ENCODE results near the gene OVCA2.

OVCA2 gene

DNA sequence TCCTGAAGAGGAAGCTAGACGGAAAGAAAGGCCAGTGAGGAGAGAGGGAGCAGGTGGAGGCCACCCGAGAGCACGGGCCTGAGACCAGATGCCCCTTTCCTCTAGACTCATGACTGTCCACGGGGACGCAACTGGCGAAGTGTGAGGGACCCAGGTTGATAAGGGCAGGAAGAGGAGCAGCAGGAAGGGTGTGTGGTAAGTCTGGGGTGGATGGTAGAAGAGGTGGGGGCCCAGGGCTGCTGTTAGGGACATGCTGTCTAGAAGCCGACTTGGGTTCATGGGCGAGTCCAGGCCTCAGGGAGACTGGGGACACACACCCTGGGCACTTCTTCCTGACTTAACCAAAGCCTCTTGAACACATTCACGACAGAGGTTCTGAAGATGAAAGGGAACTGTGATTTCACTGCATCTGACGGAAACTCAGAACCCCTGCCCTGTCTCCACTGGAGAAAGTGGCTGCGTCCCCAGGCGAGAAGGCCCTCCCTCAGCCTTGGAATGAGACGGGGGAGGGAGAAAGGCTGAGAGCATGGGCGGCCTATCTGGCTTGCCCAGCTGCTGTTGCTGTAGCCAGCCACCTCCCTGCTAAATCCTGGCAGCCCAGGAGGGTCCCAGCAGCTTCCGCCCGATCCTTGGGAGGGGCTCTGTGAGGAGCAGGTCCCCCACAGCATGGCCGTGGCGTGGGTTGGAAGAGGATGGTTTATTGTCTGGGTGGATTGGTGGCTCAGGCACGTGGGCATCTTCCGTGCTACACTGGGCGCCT, 19.0 kb downstream of the OVCA2 start:
- Histone ChIP-seq H3K36me3 (ENCODE audit: control insufficient read depth, insufficient read depth, low read length) (peaks cover 10% of the 10 kb centered on the region), H3K27ac (ENCODE audit: insufficient read depth, low read depth, low read length, poor library complexity, severe bottlenecking) (no peak overlapping the region), H3K4me3 (ENCODE audit: insufficient read depth, low read depth, low read length) (no peak overlapping the region), H3K4me1 (ENCODE audit: control insufficient read depth, insufficient read depth, low read length) (peaks cover 7% of the 10 kb centered on the region), H3K9me3 (ENCODE audit: control insufficient read depth, low read length) (no peaks in the 10 kb centered on the region), H3K27me3 (ENCODE audit: control insufficient read depth, insufficient read depth, low read length, poor library complexity, severe bottlenecking) (peaks cover 55% of the 10 kb centered on the region)
- WGBS, 2 experiments = 94 to 95% methylated on average over 21 of the region's 21 CpGs

DNA sequence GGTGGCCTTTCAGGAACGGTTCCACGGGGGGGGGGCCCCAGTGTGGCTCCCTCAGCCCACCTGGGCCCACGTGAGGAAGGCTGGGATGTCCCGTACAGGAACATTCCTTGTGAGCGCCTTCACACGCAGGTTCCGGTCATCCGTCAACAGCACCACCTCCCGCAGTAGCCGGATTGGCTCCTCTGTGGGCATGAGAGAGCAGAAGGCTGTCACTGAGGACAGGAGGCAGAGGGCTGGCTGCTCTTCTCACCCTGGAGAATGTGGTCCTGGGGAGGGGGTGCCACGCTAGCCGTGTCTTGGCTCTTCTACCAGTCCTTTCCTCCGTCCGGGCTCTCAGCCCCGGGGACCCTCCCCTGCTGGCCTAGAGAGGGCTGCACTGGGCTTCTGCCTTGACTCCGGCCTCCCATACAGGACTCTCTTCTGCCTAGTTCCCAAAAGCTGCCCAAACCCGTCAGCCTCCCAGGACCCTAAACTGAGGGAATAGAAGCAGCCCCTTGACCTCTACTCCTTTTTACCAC, 19.7 kb downstream of the OVCA2 start:
- Histone ChIP-seq H3K9me3 (ENCODE audit: control insufficient read depth, low read length) (no peaks in the 10 kb centered on the region), H3K4me1 (ENCODE audit: control insufficient read depth, insufficient read depth, low read length) (peaks cover 4% of the 10 kb centered on the region), H3K4me3 (ENCODE audit: insufficient read depth, low read depth, low read length) (no peak overlapping the region), H3K27ac (ENCODE audit: insufficient read depth, low read depth, low read length, poor library complexity, severe bottlenecking) (no peak overlapping the region), H3K36me3 (ENCODE audit: control insufficient read depth, insufficient read depth, low read length) (peaks cover 12% of the 10 kb centered on the region), H3K27me3 (ENCODE audit: control insufficient read depth, insufficient read depth, low read length, poor library complexity, severe bottlenecking) (peaks cover 48% of the 10 kb centered on the region)
- WGBS, 2 experiments = 91 to 93% methylated on average over 17 of the region's 17 CpGs

DNA sequence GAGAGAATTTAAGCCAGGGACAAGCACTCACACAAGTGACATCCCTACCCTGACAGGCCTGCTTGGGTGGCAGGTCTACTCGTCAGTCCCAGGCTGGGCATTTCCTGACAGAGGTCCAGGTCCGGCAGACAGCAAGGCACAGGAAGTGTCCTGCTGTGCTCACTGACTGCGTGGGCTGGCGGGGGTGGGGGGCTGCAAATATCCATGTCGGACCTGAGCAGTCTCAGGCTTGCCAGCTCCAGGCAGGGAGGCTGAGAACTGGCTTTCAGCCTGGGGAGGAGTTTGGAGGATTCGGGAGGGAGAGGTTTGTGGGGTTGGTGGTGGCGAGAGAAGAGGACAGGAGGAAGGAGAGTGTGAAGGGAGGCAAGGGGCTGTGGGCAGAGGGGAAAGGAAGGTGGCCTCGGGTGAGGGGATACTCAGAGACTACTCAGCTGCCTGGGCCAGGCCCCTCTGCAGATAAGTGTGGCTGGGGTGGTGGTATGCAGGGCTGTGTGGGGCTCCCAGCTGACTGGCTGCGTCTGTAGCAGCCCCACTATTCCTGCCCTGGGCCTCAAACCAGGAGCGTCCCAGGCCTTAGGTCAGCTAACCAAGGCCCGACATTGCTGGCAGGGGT, 20.9 kb downstream of the OVCA2 start:
- H3K27ac ChIP-seq (ENCODE audit: insufficient read depth, low read depth, low read length, poor library complexity, severe bottlenecking) = no peak overlapping the region
- WGBS, 2 experiments = 55 to 57% methylated on average over 11 of the region's 11 CpGs
- peaks cover 12% of the 10 kb centered on the region for H3K36me3 ChIP-seq (ENCODE audit: control insufficient read depth, insufficient read depth, low read length)
- peaks cover 4% of the 10 kb centered on the region for H3K4me1 ChIP-seq (ENCODE audit: control insufficient read depth, insufficient read depth, low read length)
- H3K27me3 ChIP-seq (ENCODE audit: control insufficient read depth, insufficient read depth, low read length, poor library complexity, severe bottlenecking) = peaks cover 37% of the 10 kb centered on the region
- H3K9me3 ChIP-seq (ENCODE audit: control insufficient read depth, low read length) = no peaks in the 10 kb centered on the region
- H3K4me3 ChIP-seq (ENCODE audit: insufficient read depth, low read depth, low read length) = no peak overlapping the region

DNA sequence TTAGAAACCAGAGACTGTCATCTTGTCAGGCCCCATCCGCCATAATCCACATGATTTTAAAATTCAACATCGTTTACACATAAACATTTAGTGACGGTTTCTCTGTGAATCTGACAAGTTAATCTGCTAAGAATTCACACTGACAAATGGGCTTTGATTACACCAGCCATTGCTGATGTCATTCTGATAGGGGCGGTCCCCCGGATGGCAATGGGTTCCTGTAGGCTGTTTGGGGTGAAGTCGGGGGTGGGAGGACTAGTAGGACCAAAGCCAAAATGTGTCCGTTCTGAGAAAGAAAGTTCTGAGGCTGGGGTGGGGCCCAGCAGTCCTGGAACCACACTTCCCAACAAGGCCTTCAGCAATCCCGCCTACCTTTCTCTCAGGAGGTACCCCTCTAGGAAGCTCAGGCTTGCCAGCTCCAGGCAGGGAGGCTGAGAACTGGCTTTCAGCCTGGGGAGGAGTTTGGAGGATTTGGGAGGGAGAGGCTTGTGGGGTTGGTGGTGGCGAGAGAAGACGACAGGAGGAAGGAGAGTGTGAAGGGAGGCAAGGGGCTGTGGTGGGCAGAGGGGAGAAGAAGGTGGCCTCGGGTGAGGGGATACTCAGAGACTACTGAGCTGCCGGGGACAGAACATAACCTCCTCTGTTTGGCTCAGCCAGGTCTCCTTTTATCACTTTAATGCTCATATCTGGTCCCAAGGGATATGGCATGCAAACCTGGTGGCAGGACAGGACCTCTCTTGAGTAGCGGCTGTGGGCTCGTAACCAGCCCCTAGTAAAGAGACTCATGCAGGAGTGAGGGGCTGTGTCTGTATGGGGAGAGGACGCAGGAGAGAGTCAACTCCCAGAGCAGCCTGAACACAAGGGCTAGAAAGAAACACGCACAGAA, 21.7 kb downstream of the OVCA2 start:
- Histone ChIP-seq H3K4me1 (ENCODE audit: control insufficient read depth, insufficient read depth, low read length) (peaks cover 4% of the 10 kb centered on the region), H3K27ac (ENCODE audit: insufficient read depth, low read depth, low read length, poor library complexity, severe bottlenecking) (no peak overlapping the region), H3K4me3 (ENCODE audit: insufficient read depth, low read depth, low read length) (no peak overlapping the region), H3K9me3 (ENCODE audit: control insufficient read depth, low read length) (no peaks in the 10 kb centered on the region), H3K27me3 (ENCODE audit: control insufficient read depth, insufficient read depth, low read length, poor library complexity, severe bottlenecking) (peaks cover 28% of the 10 kb centered on the region), H3K36me3 (ENCODE audit: control insufficient read depth, insufficient read depth, low read length) (peaks cover 12% of the 10 kb centered on the region)
- 89 to 90% methylated on average over 16 of the region's 16 CpGs for WGBS, 2 experiments

DNA sequence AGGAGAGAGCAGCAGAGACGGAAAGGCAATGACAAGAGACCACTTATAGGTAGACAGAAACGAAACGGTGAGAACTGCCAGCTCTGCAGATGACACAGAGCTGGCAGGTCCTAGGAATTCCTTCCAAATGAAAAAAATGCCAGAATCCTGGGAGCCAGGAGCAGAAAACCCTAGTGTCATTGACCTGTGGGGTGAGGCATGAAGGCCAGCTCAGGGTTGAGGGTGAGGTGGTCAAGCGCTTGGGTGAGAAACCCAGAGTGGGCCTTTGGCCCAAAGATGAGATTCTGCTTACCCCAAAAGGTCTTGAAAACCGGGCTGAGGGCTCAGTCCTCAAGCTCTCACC, 22.3 kb downstream of the OVCA2 start:
- 82 to 83% methylated on average over 5 of the region's 5 CpGs for WGBS, 2 experiments
- H3K4me1 ChIP-seq (ENCODE audit: control insufficient read depth, insufficient read depth, low read length) = peaks cover 4% of the 10 kb centered on the region
- no peaks in the 10 kb centered on the region for H3K9me3 ChIP-seq (ENCODE audit: control insufficient read depth, low read length)
- no peak overlapping the region for H3K4me3 ChIP-seq (ENCODE audit: insufficient read depth, low read depth, low read length)
- H3K27me3 ChIP-seq (ENCODE audit: control insufficient read depth, insufficient read depth, low read length, poor library complexity, severe bottlenecking) = peaks cover 22% of the 10 kb centered on the region
- no peak overlapping the region for H3K27ac ChIP-seq (ENCODE audit: insufficient read depth, low read depth, low read length, poor library complexity, severe bottlenecking)
- H3K36me3 ChIP-seq (ENCODE audit: control insufficient read depth, insufficient read depth, low read length) = peaks cover 12% of the 10 kb centered on the region

DNA sequence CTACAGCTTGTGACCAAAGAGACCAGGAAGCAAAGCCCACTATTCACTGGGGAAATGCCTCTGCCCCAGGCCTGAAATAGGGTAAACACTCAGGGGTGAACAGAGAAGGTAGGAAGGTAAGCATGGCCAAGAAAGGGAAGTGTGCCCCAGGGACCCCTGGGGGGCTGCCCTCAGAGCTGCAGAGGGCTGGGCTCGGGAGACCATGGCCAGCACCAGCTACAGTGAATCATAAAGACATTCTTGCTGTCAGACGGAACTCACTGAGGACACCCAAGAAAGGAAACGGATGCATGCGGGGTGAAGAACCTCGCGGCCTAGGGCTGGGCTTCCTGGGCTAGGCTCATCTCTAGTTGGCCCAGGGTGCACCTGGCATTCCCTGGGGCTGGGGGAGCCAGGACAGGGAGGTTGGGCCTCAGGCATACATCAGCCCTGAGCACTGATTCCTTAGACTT, 22.7 kb downstream of the OVCA2 start:
- 93 to 94% methylated on average over 6 of the region's 6 CpGs for WGBS, 2 experiments
- Histone ChIP-seq H3K27ac (ENCODE audit: insufficient read depth, low read depth, low read length, poor library complexity, severe bottlenecking) (no peak overlapping the region), H3K36me3 (ENCODE audit: control insufficient read depth, insufficient read depth, low read length) (peaks cover 12% of the 10 kb centered on the region), H3K9me3 (ENCODE audit: control insufficient read depth, low read length) (no peaks in the 10 kb centered on the region), H3K27me3 (ENCODE audit: control insufficient read depth, insufficient read depth, low read length, poor library complexity, severe bottlenecking) (peaks cover 18% of the 10 kb centered on the region), H3K4me1 (ENCODE audit: control insufficient read depth, insufficient read depth, low read length) (peaks cover 4% of the 10 kb centered on the region), H3K4me3 (ENCODE audit: insufficient read depth, low read depth, low read length) (no peak overlapping the region)

DNA sequence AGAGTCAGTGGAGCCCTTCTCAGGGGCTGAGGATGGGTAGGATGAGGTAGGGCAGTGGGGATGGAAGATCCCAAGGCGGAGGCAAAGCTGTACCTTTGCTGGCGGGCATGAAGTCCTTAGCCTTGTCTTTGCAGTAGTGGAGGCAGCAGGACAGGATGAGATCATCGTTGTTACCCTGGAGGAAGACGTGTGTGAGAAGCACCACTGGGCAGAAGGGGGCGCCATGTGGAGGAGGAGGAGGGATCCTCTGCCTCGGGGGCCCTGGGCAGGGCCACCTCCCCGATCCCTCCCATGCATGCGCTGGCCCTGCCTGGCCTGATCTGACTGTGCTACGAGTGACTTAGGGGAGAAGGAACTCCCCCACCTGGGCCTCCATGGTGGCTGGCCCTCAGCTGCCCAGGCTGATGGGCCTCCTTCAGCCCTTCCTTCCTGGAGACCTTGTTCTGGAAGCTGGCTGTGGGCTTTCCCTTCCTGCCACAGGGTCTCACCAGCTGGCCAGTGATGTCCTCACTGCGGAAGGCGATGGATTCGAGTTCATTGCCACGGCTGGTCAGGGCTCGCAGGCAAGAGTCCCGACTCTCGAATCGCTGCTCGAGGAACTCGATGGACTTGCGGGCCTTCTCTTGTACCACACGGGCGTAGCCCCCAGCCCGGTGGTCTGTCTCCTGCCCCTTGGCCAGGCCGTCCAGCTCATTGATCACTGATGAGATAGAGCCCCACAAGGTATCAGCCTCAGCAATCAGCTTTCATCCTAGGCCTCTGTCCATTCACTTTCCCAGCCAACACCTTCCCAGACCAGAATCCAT, 23.4 kb downstream of the OVCA2 start:
- no peaks in the 10 kb centered on the region for H3K9me3 ChIP-seq (ENCODE audit: control insufficient read depth, low read length)
- no peak overlapping the region for H3K4me3 ChIP-seq (ENCODE audit: insufficient read depth, low read depth, low read length)
- WGBS, 2 experiments = 88% methylated on average over 24 of the region's 24 CpGs
- peaks cover 11% of the 10 kb centered on the region for H3K27me3 ChIP-seq (ENCODE audit: control insufficient read depth, insufficient read depth, low read length, poor library complexity, severe bottlenecking)
- H3K4me1 ChIP-seq (ENCODE audit: control insufficient read depth, insufficient read depth, low read length) = peaks cover 4% of the 10 kb centered on the region
- peaks cover 12% of the 10 kb centered on the region for H3K36me3 ChIP-seq (ENCODE audit: control insufficient read depth, insufficient read depth, low read length)
- H3K27ac ChIP-seq (ENCODE audit: insufficient read depth, low read depth, low read length, poor library complexity, severe bottlenecking) = no peak overlapping the region

DNA sequence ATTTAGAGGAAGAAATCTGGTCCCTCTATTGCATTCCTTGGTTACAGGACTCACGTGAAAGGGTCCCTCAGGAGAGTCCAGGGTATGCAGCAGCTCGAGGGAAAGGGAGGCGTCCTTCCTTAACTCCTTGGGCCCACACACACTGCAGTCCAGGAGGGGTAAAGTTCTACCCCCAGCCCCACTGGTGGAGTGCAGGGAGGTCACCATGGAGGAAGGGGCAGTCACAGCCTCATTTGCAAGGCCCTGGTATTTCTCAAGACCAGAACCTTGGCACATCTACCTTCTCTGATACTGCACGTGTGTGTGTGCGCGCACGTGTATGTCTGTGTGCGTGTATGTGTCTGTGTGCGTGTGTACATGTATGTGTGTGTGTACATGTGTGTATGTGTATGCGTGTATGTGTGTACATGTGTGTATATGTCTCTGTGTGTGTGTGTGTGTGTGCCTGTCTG, 24.2 kb downstream of the OVCA2 start:
- WGBS, 2 experiments = 94 to 96% methylated on average over 10 of the region's 10 CpGs
- H3K9me3 ChIP-seq (ENCODE audit: control insufficient read depth, low read length) = no peaks in the 10 kb centered on the region
- peaks cover 4% of the 10 kb centered on the region for H3K4me1 ChIP-seq (ENCODE audit: control insufficient read depth, insufficient read depth, low read length)
- no peak overlapping the region for H3K27ac ChIP-seq (ENCODE audit: insufficient read depth, low read depth, low read length, poor library complexity, severe bottlenecking)
- no peak overlapping the region for H3K4me3 ChIP-seq (ENCODE audit: insufficient read depth, low read depth, low read length)
- peaks cover 4% of the 10 kb centered on the region for H3K27me3 ChIP-seq (ENCODE audit: control insufficient read depth, insufficient read depth, low read length, poor library complexity, severe bottlenecking)
- H3K36me3 ChIP-seq (ENCODE audit: control insufficient read depth, insufficient read depth, low read length) = peaks cover 12% of the 10 kb centered on the region

DNA sequence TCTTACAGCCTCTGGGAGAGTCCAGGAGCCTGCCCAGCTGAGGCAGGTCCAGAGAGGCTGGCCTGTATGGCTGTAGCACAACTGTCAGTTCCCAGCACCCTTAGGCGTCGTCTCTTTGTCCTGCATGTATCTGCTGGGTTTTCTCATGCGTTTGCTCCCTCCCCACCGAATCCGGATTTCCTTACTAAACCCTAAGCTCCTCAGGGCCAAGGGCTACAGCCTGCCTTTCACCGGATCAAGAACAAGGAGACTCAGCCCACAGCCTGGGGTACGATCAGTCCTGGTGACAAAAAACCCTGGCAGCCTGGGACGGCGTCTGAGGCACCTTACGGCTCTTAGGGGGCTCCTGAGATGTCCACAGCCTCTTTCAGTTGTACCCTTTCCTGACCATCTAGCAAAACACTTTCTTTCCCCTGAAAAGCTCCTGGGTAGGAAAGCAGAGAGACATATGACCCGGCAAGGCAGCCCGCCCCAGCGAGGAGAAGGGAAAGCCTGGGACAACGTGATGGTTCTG, 25.3 kb downstream of the OVCA2 start:
- Histone ChIP-seq H3K27me3 (ENCODE audit: control insufficient read depth, insufficient read depth, low read length, poor library complexity, severe bottlenecking) (no peaks in the 10 kb centered on the region), H3K9me3 (ENCODE audit: control insufficient read depth, low read length) (no peaks in the 10 kb centered on the region), H3K27ac (ENCODE audit: insufficient read depth, low read depth, low read length, poor library complexity, severe bottlenecking) (no peak overlapping the region), H3K4me1 (ENCODE audit: control insufficient read depth, insufficient read depth, low read length) (peaks cover 4% of the 10 kb centered on the region), H3K4me3 (ENCODE audit: insufficient read depth, low read depth, low read length) (no peak overlapping the region), H3K36me3 (ENCODE audit: control insufficient read depth, insufficient read depth, low read length) (peaks cover 15% of the 10 kb centered on the region)
- WGBS, 2 experiments = 92 to 93% methylated on average over 14 of the region's 14 CpGs

Measured in ectodermal cell (in vitro differentiated cells).